SHP77 (cell line): ENCODE measurements around the gene BMPER.

Source experiments
- DNase-seq, 2 experiments: peaks; one replicate each; lab custom pipeline; 2025; lab: John Stamatoyannopoulos, UW

BMPER gene

DNA sequence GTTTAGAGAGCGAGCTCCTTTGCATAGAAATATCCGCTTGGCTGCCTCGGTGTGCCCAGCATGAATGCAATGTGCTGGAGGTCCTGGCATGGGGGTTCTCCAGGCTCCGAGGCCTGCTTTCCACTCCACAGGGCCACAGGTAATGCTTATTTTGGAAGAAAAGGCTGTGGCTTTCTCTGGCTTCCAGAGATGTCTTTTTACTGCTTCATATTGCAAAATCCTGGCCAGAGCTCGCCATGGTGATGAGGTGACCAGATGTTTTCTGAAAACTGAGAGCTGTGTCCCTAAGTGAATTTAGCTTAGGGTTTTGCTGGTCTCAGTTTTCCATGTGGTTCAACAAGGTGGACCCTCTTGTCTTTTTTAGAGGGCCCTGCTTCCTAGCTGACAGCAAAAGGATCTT, 65.2 kb downstream of the BMPER start:
- DNase-seq: no peak

DNA sequence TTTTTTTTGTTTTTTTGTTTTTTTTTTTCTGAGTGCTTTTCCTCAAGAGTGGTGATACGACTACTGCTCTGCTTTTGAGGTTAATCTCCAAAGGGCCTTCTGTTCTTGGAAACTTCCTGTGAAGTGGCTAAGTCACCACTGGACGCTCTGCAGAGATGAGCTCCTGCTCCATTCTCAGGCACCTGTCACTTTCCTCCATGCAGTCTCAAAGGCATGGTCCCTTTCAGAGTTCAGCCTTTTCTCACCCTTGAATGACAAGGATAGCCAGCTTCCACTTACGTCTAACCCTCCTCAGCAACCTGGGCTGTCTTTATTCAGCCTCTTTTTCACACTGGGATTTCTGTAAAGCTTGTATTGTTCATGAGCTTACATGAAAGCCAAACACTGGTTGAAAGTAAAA, 65.8 kb downstream of the BMPER start:
- DNase-seq: no peak

DNA sequence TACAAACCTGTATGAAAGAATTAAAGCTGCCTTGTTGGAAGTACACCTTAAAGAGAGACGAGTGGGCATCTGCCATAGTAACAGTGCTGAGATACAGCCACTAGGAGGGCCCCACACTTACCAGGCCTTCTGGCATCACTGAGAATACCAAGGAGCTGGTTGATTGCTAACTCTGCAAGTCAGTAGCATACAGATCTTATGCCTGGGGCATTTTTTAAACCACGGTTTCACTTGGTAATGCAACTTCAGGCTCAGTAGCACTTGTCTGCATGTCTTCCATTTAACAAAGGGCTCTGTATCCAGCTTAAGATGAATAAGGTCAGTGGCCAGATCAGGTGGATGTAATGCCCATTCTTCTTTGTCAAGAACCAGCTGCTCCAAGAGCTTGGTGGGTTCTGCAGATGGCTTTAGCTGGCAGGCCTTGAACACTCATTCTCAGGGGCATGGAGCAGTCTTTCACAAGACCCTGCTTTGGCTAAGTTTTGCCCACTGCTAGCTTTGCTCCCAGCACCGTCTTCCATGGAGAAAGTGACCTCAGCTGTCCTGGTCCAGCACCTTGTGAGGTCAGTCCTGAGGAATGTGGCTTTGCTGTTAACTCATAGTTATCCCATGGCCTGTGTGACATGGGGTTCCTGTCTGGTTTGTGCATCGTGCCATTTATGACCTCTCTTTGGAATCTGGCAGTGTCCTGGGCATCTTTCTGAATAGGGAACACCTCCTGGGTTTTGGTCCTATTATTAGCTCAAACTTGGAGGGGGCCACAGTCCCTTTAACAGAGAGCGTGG, 68.1 kb downstream of the BMPER start:
- DNase-seq: no peak

DNA sequence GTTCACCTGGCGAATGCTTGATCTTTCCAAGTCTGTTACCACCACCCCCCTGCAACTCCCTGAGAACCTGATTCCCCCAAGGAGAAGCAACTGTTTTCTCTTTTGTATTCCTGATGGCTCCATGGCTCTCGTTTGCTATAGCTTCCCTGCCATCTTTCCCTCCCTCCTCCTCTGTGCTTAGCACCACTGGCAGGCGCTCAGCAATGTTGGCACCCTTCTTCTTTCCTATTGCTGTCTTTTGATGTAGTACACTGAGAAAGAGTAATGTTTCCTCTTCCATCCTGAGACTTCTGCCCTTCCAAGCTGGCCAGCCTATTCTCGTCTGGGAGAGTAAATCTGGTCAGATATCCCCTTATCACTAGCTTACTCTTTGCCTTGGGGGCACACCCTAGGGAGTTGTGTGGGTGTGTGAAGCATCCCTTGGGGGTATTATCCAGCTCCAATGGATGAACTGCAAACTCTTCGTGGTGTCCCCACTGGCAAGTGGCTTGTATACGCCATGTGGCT, 74.0 kb downstream of the BMPER start:
- DNase-seq: no peak

DNA sequence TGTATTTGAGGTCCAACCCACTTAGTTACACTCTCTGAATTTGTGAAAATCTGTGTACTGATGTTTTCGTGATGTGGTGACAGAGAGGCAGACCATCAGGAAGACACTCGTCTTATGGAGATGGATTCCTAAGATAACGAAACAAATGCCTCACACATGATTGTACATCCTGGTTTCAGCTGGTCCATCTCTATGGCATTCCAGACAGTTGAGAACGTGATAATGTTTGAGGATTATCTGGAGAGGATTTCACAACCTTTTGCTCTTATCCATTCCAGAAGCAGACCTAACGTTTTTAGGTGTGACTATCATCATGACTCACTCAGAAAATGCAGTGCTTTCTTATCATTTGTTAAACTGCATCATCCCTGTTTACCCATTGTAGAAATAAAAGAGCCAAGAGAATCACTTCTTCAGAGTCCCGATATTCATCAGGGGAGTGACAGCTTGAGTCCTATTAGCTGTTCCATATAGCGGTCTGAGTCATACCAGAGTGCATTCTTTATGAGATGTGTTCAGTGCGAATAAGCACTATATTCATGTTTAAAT, 74.5 kb downstream of the BMPER start:
- no peak for DNase-seq

DNA sequence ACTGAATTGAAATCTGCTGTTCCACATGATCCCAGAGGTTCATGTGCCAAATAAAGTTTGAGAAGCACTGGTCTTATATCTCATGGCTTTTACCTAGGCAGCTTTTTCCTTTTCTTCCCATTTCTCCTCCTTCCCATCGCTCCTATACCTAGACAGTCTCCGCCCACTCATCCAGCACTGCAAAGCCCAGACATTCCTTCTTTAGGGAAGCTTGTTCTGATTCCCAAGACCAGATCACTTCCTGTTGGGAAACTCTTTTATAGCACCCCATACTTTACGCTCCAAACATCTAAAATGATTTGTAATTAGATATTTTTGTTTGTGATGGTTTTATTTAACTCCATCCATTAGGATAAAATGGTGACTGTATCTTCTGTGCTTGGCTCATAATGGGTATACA, 75.9 kb downstream of the BMPER start:
- no peak for DNase-seq

DNA sequence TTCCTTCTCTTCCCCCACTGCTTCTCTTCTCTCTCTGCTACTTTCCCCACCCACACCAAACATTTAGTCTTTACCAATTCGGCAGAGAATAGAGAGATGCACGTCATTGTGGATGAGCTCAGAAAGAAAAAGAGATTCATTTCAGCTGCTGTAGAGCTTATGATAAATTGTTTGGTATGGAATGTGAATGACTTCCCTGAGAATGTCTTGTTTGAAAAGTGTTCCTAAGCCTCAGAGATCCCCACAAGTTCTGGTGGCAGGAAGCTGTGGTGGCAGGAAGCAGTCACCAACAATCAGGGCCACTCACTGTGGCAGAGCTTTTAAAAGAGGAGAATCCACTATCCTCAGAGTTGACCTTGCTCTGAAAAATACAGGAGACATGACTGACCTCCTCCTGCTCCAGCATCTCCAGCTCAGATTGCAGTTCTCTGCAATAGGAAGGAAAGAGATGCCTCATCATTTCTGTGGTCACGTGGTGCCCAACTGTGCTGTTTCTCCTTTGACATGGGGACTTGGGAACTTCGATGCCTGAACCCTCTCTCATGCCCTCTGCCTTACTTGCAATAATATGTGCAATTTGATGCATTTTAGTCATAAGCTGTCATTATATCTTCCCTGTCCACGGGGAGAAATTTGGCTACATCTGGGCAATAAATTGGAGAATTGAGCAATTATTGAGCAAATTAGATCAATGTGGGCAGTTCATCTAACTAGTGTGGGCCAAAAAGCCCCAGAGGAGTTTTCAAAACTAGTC, 76.5 kb downstream of the BMPER start:
- no peak for DNase-seq

DNA sequence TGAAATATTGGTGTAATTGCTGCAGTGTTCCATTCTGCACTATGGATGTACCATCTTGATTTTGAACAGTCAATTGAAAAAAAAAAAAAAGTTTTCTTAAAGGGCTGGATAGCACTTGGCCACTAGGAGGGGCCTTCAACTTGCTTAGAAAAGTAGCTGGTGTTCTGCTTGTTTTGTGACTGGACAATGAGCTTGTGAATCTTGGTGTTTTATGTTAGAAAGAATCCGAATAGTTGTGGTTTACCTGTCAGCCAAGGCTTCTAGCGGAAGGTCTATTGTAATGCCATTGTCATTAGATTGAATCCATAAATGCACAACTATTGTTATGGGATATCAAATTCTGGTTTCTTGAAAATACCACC, 77.1 kb downstream of the BMPER start:
- peak in 1 of 2 experiments; percentile 11 for DNase-seq

DNA sequence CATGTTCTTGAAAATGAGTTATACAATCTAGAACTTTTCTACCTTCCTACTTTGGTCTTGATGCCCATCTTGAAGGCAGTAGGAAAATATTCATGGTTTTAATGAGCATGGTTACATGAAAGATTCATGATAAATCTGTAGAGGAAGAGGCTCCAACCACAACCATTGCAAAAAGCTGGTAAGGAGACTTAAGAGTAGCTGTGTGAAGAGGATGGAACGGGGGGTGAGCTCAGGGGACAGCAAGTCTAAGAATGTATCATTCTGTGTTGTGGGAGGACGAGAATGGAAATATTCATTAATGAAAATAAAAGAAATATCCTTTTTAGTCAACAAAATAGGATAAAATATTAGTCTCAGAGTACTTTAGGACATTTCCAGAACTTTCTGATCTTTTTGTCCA, 81.1 kb downstream of the BMPER start:
- DNase-seq: no peak

DNA sequence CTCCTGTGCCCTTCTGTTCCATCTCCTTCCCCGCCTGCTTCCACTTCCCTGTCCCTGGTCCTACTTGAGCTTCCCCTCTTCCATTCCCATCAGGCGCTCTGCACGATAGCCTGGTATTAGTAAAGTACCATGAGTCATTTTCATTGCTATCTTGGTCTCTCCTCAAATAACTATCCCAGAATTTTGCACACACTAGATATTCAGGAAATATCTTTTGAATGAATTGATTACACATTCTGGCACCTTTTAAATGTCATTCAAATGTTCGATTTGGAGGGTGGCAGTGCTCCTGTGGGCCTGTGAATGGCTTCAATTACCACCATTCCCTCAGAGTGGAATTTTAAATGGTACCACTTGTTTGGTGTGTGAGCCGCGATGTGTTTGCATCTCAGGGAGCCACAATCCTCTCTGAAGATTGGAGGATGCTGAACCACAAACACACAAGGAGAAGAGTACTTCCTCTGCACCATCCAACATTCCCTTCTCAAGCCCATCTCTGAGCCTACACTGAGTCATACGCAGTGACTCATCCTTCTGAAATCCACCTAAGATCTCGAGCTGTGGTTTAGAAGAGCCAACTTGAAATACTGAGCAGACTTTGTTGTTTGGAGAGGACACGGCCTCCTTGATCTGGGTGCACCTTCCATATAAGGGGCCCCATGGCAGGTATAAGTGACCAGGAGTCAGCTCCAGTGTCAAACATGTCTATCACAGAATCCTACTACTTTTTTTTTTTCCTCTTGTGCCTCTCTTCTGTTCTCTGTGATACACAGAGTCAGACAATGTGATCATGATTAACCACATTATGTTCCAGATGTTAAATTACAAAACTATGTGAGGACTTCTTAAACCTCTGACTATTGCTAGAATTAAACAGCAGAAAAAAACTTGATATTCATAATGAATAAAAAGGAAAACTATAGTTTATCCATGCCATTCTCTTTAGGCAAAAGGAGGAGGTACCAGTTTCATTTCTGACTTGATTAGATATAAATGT, 81.9 kb downstream of the BMPER start:
- no peak for DNase-seq

DNA sequence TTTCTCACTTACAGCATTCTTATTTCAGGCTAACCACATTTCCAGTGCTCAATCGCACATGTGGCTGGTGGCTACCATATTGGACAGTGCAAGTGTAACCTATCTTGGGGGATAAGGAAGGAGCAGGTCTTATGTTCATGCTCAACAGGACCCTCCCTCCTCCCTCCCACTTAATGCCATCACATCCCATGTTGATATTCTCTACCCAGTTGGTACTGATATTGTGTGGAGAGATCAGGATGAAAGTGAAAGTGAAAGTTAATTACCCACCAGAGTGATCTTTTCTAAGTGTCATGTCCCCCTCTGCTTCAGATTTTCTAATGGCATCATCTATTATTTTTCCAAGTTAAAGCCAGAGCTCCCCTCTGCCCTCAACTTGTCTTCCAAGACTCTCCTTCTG, 91.6 kb downstream of the BMPER start:
- DNase-seq: no peak

DNA sequence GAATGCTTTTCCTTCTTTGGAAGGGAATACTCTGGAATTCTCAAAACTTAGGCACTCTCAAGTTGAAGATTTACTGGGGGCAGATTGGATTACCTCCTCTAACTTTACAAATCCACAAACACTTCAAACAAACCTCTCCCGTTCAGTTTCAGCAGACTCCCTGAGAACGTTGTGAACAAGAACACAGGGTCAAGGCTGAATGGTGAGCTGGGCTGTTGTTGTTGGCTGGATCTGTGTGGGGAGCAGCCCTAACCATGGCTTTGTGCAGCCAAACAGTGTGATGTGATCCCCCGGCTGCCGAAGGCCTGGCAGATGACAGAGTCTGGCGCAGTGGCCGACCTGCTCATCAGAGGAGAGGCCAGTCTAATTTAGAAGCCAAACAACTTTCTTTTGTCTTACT, 93.1 kb downstream of the BMPER start:
- no peak for DNase-seq

DNA sequence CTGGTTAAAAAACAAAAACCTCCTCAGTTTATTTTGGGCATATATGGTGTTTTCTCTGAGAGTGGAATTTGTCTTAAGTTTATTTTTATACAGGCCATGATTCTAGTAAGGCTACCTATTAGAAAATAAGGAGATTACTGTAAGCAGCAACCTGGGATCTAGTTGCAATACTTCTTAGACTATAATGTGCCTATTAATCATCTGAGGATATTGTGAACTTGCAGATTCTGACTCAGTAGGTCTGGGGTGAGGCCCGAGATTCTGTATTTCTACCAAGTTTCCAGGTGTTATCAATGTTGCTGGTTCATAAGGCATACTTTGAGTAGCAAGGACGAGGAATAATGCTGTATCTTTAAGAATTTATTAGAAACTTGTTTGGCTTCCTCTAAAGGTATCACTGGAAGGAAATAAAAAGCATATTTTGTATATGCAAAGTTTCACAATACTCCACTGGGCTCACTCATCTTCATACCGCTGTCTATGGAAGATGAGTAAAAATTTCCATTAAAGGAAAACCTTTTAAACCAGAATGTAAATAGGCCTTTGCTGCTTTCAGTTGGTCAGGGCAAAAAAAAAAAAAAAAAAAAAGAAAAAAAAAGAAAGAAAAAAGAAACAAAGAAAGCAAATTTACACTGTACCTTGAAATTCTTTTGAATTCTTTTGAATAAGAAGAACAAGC, 105.8 kb downstream of the BMPER start:
- DNase-seq: no peak

DNA sequence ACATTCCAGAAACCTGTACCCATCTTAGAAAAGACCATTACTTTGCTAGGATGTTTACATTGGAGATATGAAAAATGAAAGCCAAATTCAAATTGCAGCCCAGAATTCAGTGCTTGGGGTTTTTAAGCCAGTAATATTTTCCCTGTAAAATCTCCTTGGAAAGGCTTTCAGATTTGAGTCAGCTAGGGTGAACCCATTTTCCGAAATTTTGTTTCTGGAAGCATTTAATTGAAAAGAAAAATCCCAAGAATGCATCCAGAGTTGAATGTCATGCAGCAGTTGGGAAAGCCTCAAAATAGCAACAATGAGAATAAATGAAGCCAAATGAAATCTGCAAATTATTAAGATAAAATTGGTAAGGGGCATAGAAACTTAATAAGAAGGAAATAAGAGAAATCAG, 106.4 kb downstream of the BMPER start:
- no peak for DNase-seq

DNA sequence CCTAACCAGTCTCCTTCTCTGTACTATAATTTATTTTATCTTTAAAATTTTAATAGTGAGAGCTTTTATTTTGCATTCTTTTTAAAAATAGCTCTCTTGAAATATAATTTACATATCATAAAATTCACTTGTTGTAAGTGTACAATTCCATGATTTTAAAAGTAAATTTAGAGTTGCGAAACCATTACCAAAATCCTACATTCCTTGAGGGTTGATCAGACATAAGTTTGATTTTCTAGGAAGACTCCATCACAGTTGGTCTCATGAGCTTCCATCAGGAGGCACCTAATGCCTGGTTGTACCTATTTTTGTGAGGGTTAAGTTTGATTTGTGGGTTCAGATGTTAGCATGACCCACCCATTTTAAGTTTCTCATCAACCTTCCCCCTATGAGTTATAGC, 108.1 kb downstream of the BMPER start:
- no peak for DNase-seq

DNA sequence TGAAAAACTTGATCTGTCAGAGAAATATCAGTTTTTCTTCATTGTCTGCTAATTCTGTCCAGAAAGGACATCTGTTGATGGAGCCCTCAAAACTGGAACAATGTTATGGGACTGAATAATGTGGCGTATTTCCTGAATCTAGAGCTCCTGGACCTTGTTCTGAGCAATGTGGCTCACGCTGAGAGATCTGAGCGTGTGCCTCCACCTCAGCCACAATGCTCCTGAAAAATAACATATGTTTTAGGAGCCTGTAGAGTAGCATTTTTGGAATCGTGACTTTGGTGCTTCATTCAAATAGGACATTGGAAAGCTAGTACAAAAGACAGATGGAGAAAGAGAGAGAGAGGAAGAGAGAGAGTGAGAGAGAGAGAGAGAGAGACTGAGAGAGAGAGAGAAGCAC, 110.3 kb downstream of the BMPER start:
- no peak for DNase-seq

DNA sequence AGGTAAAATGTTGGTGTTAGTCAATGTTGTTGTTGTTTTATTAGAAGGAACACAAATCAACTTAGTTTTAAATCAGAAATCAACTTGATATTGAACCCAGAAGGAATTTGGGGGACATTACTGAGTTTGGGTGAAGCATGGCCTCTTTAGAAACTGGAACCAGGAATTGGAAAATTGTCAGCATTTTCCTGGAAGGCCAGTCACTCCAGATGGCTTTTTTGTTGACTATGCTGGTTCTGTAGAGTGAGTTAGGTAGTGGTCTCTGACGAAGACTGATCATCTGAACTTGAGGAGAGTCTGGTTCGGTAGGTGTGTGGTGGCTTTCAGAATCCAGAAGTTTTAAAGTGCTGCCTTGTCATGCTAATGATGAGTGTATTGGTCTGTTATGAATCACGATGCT, 111.5 kb downstream of the BMPER start:
- DNase-seq: no peak

DNA sequence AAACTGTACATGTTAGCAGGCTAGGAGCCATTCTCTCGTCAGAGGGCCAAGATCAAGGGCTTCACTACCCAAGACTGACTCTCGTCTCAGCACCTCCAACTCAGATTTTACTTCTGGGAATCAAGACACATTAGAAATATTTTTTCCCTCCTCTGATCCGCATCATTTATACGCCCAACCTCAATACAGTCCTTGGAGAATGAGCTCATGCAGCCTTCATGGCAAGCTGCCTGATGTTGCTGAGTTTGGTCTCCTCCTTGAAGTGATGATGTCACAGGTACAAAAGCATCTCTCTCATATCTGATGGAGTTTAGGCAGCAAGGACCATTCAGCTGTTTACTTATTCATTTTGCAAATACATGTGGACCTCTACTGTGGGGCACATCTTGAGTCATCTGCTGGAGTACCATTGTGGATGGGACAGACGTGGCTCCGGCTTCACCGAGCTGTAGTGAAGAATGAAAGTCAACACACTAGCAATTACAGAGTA, 114.0 kb downstream of the BMPER start:
- no peak for DNase-seq

DNA sequence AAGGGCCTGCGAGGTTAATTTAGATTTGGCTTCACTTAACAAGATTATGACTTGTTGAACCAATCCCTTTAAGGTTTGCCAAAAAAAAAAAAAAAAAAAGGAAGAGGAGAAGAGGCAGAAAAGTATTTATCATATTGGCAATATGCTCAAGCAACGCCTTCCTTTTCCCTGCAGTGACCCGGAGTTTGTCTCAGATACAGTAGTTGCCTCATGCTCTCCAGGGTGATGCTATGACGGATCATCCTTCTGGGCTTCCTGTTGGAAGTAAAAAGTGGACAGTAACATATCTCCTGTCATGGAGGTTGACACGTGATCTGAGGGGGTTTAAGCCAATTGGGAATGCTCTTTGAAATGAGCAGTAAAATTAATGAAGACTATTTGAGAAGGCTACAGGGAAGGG, 117.3 kb downstream of the BMPER start:
- no peak for DNase-seq

DNA sequence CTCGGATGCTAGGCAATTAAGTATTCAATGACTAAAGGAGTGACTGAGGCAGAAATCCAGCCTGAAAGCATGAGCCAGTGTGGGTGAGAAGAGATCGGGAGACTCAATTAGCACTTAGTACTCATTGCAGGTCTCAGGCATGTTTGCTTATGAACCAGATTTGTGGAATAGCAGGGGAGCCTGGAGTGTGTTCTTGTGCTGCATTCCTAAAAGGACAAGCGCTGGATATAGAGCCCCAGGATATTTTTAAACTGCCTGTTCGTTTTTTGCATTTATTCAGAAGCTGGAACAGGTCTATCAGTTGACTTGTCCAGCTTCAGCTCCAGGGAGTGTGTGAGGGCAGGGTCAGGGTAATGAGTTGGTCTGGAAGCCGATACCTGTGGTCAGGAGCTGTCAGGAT, 120.3 kb downstream of the BMPER start:
- no peak for DNase-seq

DNA sequence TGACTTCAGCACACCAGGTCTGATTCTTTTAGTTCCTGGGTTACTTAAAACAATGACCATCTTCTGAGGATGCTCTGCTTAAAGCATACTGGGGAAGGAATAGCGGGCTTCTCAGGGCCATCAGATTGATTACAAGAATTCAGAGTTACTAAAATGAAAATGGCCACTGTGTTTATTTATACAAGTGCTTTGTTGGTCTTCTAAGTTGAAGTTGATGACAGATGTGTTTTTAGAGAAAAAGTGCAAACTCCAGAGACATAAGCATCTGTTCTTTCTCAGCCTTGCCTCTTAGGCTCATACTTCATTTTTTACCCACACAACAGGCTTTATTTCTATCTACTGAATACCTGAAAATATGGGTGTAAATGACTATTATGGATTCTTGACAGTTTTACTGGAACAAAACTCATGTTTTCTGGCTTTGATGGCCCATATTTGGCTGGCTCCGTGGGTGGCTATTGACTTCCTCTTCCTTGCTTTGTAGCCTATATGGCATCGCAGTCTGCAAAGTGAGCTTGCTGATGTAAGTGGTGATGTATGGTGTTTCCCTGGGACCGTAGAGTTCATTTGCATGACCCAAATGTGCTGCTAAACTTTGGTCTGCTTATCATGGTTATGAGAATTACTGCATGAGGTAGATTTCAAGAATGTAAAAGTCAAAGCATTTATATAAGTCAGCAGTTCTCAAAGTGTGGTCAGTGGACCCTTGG, 121.3 kb downstream of the BMPER start:
- no peak for DNase-seq
